Measurements from ENCODE around the gene SP100. TPM values are rescaled to one million over a fixed set of nuclear protein-coding genes. Genes with fewer than 3 reads are reported as not detected.

The SP100 gene
- total and polyA plus RNA-seq, 2 of the 8 experiments (the other 6 are each of a cell fraction or from before 2014, with no cell fraction given) = 0.06 to 1.1 TPM

DNA sequence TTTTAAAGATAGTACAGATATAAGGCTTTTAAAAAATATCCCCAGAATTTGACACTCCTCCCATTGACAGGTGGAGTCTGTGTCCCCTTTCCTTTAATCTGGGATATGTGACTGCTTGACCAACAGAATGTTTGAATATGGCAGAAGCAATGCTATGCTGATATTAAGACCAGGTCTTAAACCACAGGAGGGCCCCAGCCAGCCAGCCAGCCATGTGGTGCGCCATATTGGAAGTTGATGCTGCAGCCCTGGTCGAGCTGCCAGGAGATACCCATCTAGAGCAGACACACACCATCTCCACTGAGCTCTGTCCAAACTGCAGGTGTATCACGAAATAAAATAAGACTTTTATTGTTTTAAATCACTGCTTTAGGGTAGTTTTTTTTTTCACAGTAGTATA lies 174.3 kb downstream of the SP100 start:
- no peaks in the 10 kb centered on the region for H3K27me3 ChIP-seq (replicated peaks in 1 of 4; ENCODE audit: control insufficient read depth in 3 of 4, extremely low read depth in 1 of 4, insufficient read depth in 3 of 4, low read length in 3 of 4)
- POLR2A ChIA-PET (ENCODE audit: partially characterized antibody) = interaction anchor here (1.0 kb wide), 1 partner anchor 9 kb away, joined by 3 read pairs; no protein-coding TSS in a partner anchor
- H3K23me2 ChIP-seq (ENCODE audit: low read depth, low read length) = no peaks in the 10 kb centered on the region
- CTCF ChIA-PET (ENCODE audit: partially characterized antibody) = interaction anchor here (1.1 kb wide), 1 partner anchor 28 kb away, joined by 3 read pairs; no protein-coding TSS in a partner anchor
- no peak overlapping the region for H3K4me3 ChIP-seq (ENCODE audit: extremely low read depth in 1 of 4, insufficient read depth in 2 of 4, low read depth in 3 of 4, low read length in 4 of 4)
- no peaks in the 10 kb centered on the region for H3K36me3 ChIP-seq (ENCODE audit: control insufficient read depth in 2 of 4, insufficient read depth in 4 of 4, low read length in 3 of 4)
- H3K27ac ChIP-seq (ENCODE audit: low read depth, low read length) = no peak overlapping the region
- H2BK120ac ChIP-seq (replicated peaks; ENCODE audit: low read depth, low read length) = no peak overlapping the region
- no peak overlapping the region for H4K5ac ChIP-seq (ENCODE audit: insufficient read length, low read depth, low read length)
- no peak overlapping the region for H3K56ac ChIP-seq (replicated peaks; ENCODE audit: insufficient read length, low read depth, low read length)
- H3K14ac ChIP-seq (ENCODE audit: insufficient read length) = no peak overlapping the region
- TF ChIP-seq FOSL1 (IDR thresholded peaks at IDR 0.05; ENCODE audit: insufficient read depth, low read depth, low read length) (no peak), SP2 (IDR thresholded peaks at IDR 0.05; ENCODE audit: low read length) (no peak), NANOG (IDR thresholded peaks at IDR 0.05; ENCODE audit: insufficient read depth, low read depth, low read length, poor library complexity, severe bottlenecking) (no peak), SIN3A (conservative IDR thresholded peaks at IDR 0.05 in 1 of 2, IDR thresholded peaks at IDR 0.05 in 1 of 2; ENCODE audit: low read depth in 1 of 2, low read length in 2 of 2) (no peak)
- H3K9me3 ChIP-seq (ENCODE audit: insufficient read depth in 2 of 2, low read depth in 1 of 2, low read length in 1 of 2) = no peaks in the 10 kb centered on the region
- no peak overlapping the region for H2AFZ ChIP-seq (ENCODE audit: low read length)
- no peak overlapping the region for H3K9ac ChIP-seq (replicated peaks in 1 of 4; ENCODE audit: extremely low read depth in 1 of 4, low read depth in 3 of 4, low read length in 3 of 4)
- H3K79me1 ChIP-seq (ENCODE audit: low read depth, low read length) = no peaks in the 10 kb centered on the region
- H3K4ac ChIP-seq (replicated peaks; ENCODE audit: insufficient read length, low read depth, low read length) = no peak overlapping the region
- 62% methylated on average over 3 of the region's 3 CpGs; no CpG with 5 or more reads in 1 of the 2 experiments for WGBS, 2 experiments (ENCODE audit: extremely low coverage in 1 of 2, insufficient coverage in 1 of 2, insufficient read length in 1 of 2, insufficient replicate concordance in 2 of 2, low coverage in 1 of 2, low lambda C conversion rate in 2 of 2, missing lambda C conversion rate in 1 of 2)
- FAIRE-seq (no peak), DNase-seq (ENCODE audit: low read depth in 1 of 2, low spot score in 2 of 2) (no peak)
- H2AK5ac ChIP-seq (ENCODE audit: low read depth, low read length) = no peak overlapping the region
- H3K4me1 ChIP-seq (replicated peaks in 1 of 4; ENCODE audit: control insufficient read depth in 3 of 4, insufficient read depth in 4 of 4, low read length in 3 of 4) = no peaks in the 10 kb centered on the region; a peak in 1 of 7 replicates
- no peak overlapping the region for H2BK12ac ChIP-seq (ENCODE audit: low read depth, low read length)
- H4K8ac ChIP-seq (ENCODE audit: extremely low read depth, insufficient read depth, low read length) = no peak overlapping the region
- H3K23ac ChIP-seq (ENCODE audit: insufficient read length) = no peak overlapping the region
- no peak overlapping the region for H3K18ac ChIP-seq (ENCODE audit: extremely low read depth, low read length)
- H3K4me2 ChIP-seq (ENCODE audit: insufficient read depth in 1 of 2, low read depth in 2 of 2, low read length in 2 of 2) = no peak overlapping the region
- no peak overlapping the region for H4K91ac ChIP-seq (replicated peaks; ENCODE audit: insufficient read length, low read length)
- H2BK5ac ChIP-seq (ENCODE audit: low read depth, low read length) = no peak overlapping the region
- no peaks in the 10 kb centered on the region for H4K20me1 ChIP-seq (replicated peaks in 1 of 2; ENCODE audit: control insufficient read depth in 1 of 2, insufficient read depth in 2 of 2, low read length in 2 of 2)
- H3K79me2 ChIP-seq (ENCODE audit: control insufficient read depth in 1 of 2, insufficient read depth in 2 of 2, low read length in 2 of 2) = no peaks in the 10 kb centered on the region
- H2BK20ac ChIP-seq (ENCODE audit: low read length) = no peak overlapping the region
- no peak overlapping the region for H2BK15ac ChIP-seq (ENCODE audit: low read length)
